Retina (tissue), 1 donor: ENCODE data around the gene ZNF618.

Experiments used
- DNase-seq: peaks from one replicate; pipeline ENCODE4 v3.0.0-alpha.2; 2016

Gene ZNF618

GRCh38 chr9:113935677-113936380, 59.7 kb downstream of the ZNF618 start:
- no peak for DNase-seq

- DNase-seq, result no peak
Observed at GRCh38 chr9:113940077-113940476, 64.0 kb downstream of the ZNF618 start.

GRCh38 chr9:113941056-113941455, 64.9 kb downstream of the ZNF618 start:
- DNase-seq, result no peak

GRCh38 chr9:113941526-113941925, 65.4 kb downstream of the ZNF618 start:
- DNase-seq, result no peak

- no peak for DNase-seq
Observed at GRCh38 chr9:113943112-113944009, 67.3 kb downstream of the ZNF618 start.

- DNase-seq, result no peak
Observed at GRCh38 chr9:113945784-113946183, 69.7 kb downstream of the ZNF618 start.

- no peak for DNase-seq
Observed at GRCh38 chr9:113946496-113947115, 70.5 kb downstream of the ZNF618 start.

- DNase-seq, result no peak
Observed at GRCh38 chr9:113947941-113948340, 71.8 kb downstream of the ZNF618 start.

- DNase-seq, result no peak
Observed at GRCh38 chr9:113948891-113949570, 72.9 kb downstream of the ZNF618 start.

GRCh38 chr9:113949571-113950078, 73.5 kb downstream of the ZNF618 start:
- no peak for DNase-seq

GRCh38 chr9:113950195-113951031, 74.3 kb downstream of the ZNF618 start:
- no peak for DNase-seq

- no peak for DNase-seq
Observed at GRCh38 chr9:113951032-113951372, 74.9 kb downstream of the ZNF618 start.

- no peak for DNase-seq
Observed at GRCh38 chr9:113952676-113953075, 76.6 kb downstream of the ZNF618 start.

GRCh38 chr9:113953531-113953930, 77.4 kb downstream of the ZNF618 start:
- no peak for DNase-seq

GRCh38 chr9:113954591-113954990, 78.5 kb downstream of the ZNF618 start:
- no peak for DNase-seq

GRCh38 chr9:113955076-113955752, 79.1 kb downstream of the ZNF618 start:
- DNase-seq, result no peak

GRCh38 chr9:113956901-113957300, 80.8 kb downstream of the ZNF618 start:
- DNase-seq, result no peak

- no peak for DNase-seq
Observed at GRCh38 chr9:113957351-113957750, 81.2 kb downstream of the ZNF618 start.

- DNase-seq, result no peak
Observed at GRCh38 chr9:113957821-113958341, 81.8 kb downstream of the ZNF618 start.

- no peak for DNase-seq
Observed at GRCh38 chr9:113958556-113958955, 82.4 kb downstream of the ZNF618 start.

GRCh38 chr9:113960768-113961167, 84.7 kb downstream of the ZNF618 start:
- DNase-seq, result no peak
